K562 (cell line): Measurements from ENCODE around the gene ATRIP.

Experiments used
- GABPA ChIP-seq: fragments of 200-800 bp; sonication (Bioruptor generic); conservative IDR thresholded peaks from 2 replicates; pipeline ENCODE4 v1.6.1; 2016; ENCODE audit warnings: low read depth, missing genetic modification characterization, missing compliant biosample characterization
- NCOR1 ChIP-seq: fragments of 450-650 bp; IDR thresholded peaks from 2 replicates; pipeline ENCODE4 v1.6.1; 2016; ENCODE audit warnings: mild to moderate bottlenecking, moderate library complexity
- PRPF4 ChIP-seq: fragments of 200-400 bp; formaldehyde crosslinking; IDR thresholded peaks from one replicate; pipeline ENCODE4 v1.6.1; 2017; ENCODE audit warnings: low read length, low read depth, mild to moderate bottlenecking; ENCODE audit not compliant: insufficient read depth, poor library complexity, severe bottlenecking
- RBM15 ChIP-seq: fragments of 200-400 bp; formaldehyde crosslinking; IDR thresholded peaks from 2 replicates; pipeline ENCODE4 v1.6.1; 2018; ENCODE audit warnings: mild to moderate bottlenecking, low read length, moderate library complexity; ENCODE audit not compliant: insufficient read depth

DNA sequence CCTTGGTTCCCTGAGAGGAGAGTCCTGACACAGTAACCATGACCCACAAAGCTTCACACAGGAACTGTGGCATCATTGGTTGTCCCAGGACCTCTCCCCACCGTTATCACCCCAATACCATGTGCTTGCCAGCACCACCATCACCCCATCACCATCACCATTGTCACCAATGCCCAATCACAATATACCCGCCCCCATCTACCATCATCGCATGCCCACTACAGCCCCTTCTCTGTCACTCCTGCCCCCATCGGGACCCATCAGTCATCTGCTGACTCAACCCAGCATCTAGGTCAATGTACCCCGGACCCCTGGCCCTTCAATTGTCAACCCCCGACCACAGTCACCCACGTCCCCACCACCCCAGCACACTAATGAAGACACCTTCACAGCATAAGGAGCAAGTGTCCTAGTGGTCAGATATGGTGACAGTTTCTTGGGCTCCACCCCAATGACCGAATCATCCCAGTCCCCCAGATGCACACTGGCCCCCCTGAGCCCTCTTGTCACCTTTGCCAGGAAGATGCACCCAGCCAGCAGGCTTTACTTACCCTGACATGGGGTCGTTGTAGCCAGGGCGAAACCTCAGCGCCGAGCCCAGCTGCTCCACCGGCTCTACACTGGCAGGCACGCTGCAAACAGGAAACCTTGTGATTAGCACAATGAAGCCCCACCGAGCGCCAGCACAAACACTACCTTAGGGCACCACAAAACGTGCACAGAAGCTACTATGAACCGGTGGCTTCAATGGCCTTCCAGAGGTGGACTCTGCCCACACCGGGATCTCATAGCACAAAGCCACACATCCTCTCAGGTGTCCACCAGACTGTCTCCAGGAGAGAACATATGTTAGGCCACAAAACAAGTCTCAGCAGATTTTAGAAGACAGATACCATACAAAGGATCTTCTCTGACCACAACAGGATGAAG is 32.4 kb downstream of the ATRIP start:
- TF ChIP-seq PRPF4 (no peak), NCOR1 (no peak), GABPA (tag) (no peak), RBM15 (no peak)
